GOT3 (cell line): Measurements from ENCODE around the gene PADI3.
"Not testable (repeated sequence)": the region's sequence is repeated elsewhere in the genome, so short reads cannot be mapped to it uniquely, and the experiment has no call there.

Experiments
- DNase-seq: peaks from one replicate; lab custom pipeline; 2025; ENCODE audit warnings: mixed read lengths; lab: John Stamatoyannopoulos, UW

Gene PADI3

GRCh38 chr1:17305576-17306095 lies 56.7 kb downstream of the PADI3 start:
- DNase-seq, result no peak

- no peak for DNase-seq
Observed at GRCh38 chr1:17306407-17306806, 57.5 kb downstream of the PADI3 start.

- DNase-seq, result no peak
Observed at GRCh38 chr1:17306921-17307320, 58.0 kb downstream of the PADI3 start.

- no peak for DNase-seq
Observed at GRCh38 chr1:17307329-17307728, 58.4 kb downstream of the PADI3 start.

- DNase-seq, result no peak
Observed at GRCh38 chr1:17307946-17308345, 59.0 kb downstream of the PADI3 start, which contains the start of gene PADI4. Gene PADI4 (plus strand): TSS chr1:17308197. CDS start chr1:17308223, 26 bp downstream.

- no peak for DNase-seq
Observed at GRCh38 chr1:17308593-17308992, 59.7 kb downstream of the PADI3 start.

- DNase-seq, result no peak
Observed at GRCh38 chr1:17309426-17310067, 60.6 kb downstream of the PADI3 start.

- DNase-seq, result no peak
Observed at GRCh38 chr1:17310068-17310640, 61.3 kb downstream of the PADI3 start.

GRCh38 chr1:17313530-17314309 lies 64.8 kb downstream of the PADI3 start:
- no peak for DNase-seq

- no peak for DNase-seq
Observed at GRCh38 chr1:17314491-17314971, 65.6 kb downstream of the PADI3 start.

GRCh38 chr1:17315542-17316130 lies 66.7 kb downstream of the PADI3 start:
- no peak for DNase-seq

- no peak for DNase-seq
Observed at GRCh38 chr1:17316704-17317103, 67.8 kb downstream of the PADI3 start.

- DNase-seq, result no peak
Observed at GRCh38 chr1:17318262-17318661, 69.4 kb downstream of the PADI3 start.

- DNase-seq, result no peak
Observed at GRCh38 chr1:17319561-17320350, 70.9 kb downstream of the PADI3 start.

GRCh38 chr1:17321857-17322390 lies 73.0 kb downstream of the PADI3 start:
- not testable (repeated sequence) for DNase-seq

GRCh38 chr1:17328855-17329254 lies 80.0 kb downstream of the PADI3 start:
- DNase-seq, result no peak

GRCh38 chr1:17329610-17330009 lies 80.7 kb downstream of the PADI3 start:
- DNase-seq, result no peak

- no peak for DNase-seq
Observed at GRCh38 chr1:17330856-17331255, 82.0 kb downstream of the PADI3 start.

GRCh38 chr1:17333081-17333480 lies 84.2 kb downstream of the PADI3 start:
- no peak for DNase-seq
